HL-60 (cell line): ENCODE data around the gene TBC1D5.

Source experiments
- CTCF ChIP-seq: IDR thresholded peaks from one replicate; pipeline ENCODE4 v1.5.1; 2011; ENCODE audit warnings: low read length, control low read depth, inconsistent platforms; ENCODE audit not compliant: insufficient read depth
- POLR2AphosphoS5 ChIP-seq: IDR thresholded peaks from 2 replicates; pipeline ENCODE4 v1.6.1; 2012; ENCODE audit warnings: low read depth
- SPI1 ChIP-seq: IDR thresholded peaks from 2 replicates; pipeline ENCODE4 v1.6.1; 2012; ENCODE audit warnings: low read depth, mild to moderate bottlenecking, borderline replicate concordance

- TF ChIP-seq CTCF (no peak), POLR2AphosphoS5 (no peak), SPI1 (no peak)
These were observed 1.2 kb upstream of the TBC1D5 start for GRCh38 chr3:17743658-17743995.
